SK-N-SH treated with all-trans-retinoic acid at 6 μM for 48 hours (cell line): ENCODE results near the gene CNTNAP2.

Source experiments
- ARNTL ChIP-seq: fragments of 450-650 bp; formaldehyde crosslinking; IDR thresholded peaks from 2 replicates; pipeline ENCODE4 v1.5.0; 2020; ENCODE audit warnings: low read depth, mild to moderate bottlenecking, moderate library complexity, borderline replicate concordance
- BACH2 ChIP-seq: fragments of 250-450 bp; sonication (Bioruptor Pico); IDR thresholded peaks from 2 replicates; pipeline ENCODE4 v1.9.0; 2021; ENCODE audit warnings: mild to moderate bottlenecking, borderline replicate concordance
- CSDC2 ChIP-seq: fragments of 250-450 bp; sonication (Bioruptor Pico); IDR thresholded peaks from 2 replicates; pipeline ENCODE4 v1.5.0; 2020; ENCODE audit warnings: mild to moderate bottlenecking, moderate library complexity
- CSRNP3 ChIP-seq: fragments of 250-450 bp; sonication (Bioruptor Pico); IDR thresholded peaks from 2 replicates; pipeline ENCODE4 v1.5.1; 2021; ENCODE audit warnings: mild to moderate bottlenecking, moderate library complexity
- GLIS3 ChIP-seq: fragments of 250-450 bp; sonication (Bioruptor Pico); IDR thresholded peaks from 2 replicates; pipeline ENCODE4 v1.5.0; 2020; ENCODE audit warnings: mild to moderate bottlenecking, moderate library complexity
- PATZ1 ChIP-seq: fragments of 250-450 bp; sonication (Bioruptor Pico); IDR thresholded peaks from 2 replicates; pipeline ENCODE4 v1.8.0; 2020; ENCODE audit warnings: mild to moderate bottlenecking, moderate library complexity, borderline replicate concordance
- TOX ChIP-seq: fragments of 250-450 bp; sonication (Bioruptor Pico); IDR thresholded peaks from 2 replicates; pipeline ENCODE4 v1.8.0; 2021; ENCODE audit warnings: mild to moderate bottlenecking, moderate library complexity, borderline replicate concordance
- ZC3H10 ChIP-seq: fragments of 250-450 bp; sonication (Bioruptor Pico); IDR thresholded peaks from 2 replicates; pipeline ENCODE4 v1.5.1; 2021; ENCODE audit warnings: mild to moderate bottlenecking, moderate library complexity
- TF ChIP-seq, protein P1 (sequence below): fragments of 250-450 bp; sonication (Bioruptor Pico); IDR thresholded peaks from 2 replicates; pipeline ENCODE4 v1.5.1; 2020; ENCODE audit warnings: low read depth, mild to moderate bottlenecking, moderate library complexity

DNA sequence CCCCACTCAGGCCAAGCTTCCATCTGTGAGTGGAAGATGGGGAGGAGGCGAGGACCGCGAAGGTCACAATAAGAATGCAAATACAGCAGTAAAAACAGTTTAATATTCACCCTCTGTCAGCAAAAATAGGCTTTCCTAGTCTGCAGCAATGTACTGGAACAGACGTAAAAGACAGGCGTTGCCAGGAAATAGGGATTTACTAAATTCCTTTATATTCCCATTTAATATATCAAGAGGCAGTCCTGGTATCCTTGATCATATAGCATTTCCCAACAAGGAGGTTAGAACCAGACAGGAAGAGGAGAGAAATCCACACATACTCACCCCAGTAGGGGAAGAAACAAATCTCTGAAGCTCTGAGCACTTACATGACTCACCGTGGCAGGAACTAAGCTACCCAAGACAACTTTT lies 1419.1 kb downstream of the CNTNAP2 start:
- TF ChIP-seq BACH2 (no peak), GLIS3 (CRISPR knock-in tag) (no peak), ZC3H10 (no peak), PATZ1 (CRISPR knock-in tag) (no peak), TOX (CRISPR knock-in tag) (no peak), ARNTL (CRISPR knock-in tag) (no peak), CSDC2 (no peak), CSRNP3 (no peak)
- TF ChIP-seq, protein P1, sequence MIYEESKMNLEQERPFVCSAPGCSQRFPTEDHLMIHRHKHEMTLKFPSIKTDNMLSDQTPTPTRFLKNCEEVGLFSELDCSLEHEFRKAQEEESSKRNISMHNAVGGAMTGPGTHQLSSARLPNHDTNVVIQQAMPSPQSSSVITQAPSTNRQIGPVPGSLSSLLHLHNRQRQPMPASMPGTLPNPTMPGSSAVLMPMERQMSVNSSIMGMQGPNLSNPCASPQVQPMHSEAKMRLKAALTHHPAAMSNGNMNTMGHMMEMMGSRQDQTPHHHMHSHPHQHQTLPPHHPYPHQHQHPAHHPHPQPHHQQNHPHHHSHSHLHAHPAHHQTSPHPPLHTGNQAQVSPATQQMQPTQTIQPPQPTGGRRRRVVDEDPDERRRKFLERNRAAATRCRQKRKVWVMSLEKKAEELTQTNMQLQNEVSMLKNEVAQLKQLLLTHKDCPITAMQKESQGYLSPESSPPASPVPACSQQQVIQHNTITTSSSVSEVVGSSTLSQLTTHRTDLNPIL = no peak
